Heart right ventricle (tissue), 16 donors: Measurements from ENCODE around the gene IL27RA. TPM values are rescaled to one million over a fixed set of nuclear protein-coding genes. Genes with fewer than 3 reads are reported as not detected.

ENCODE experiments used
- ATAC-seq, 8 donors: fragments of 200-7000 bp; cut with Tn5 transposase; one replicate each; pipeline ENCODE4 v1.9.1; 2020; ENCODE audit warnings: mild to moderate bottlenecking in 8 of 8, moderate library complexity in 8 of 8, moderate number of reproducible peaks in 1 of 8
- DNase-seq, 2 donors: peaks; one replicate each; pipeline ENCODE4 v3.0.0-alpha.2; 2020
- H3K27ac ChIP-seq, 10 donors: fragments of 200-600 bp; sonication (generic) in 2 of 10; one replicate each; pipeline versions ENCODE4 v1.5.0 to v1.8.0; 2020 to 2022; ENCODE audit warnings: mild to moderate bottlenecking in 3 of 10
- H3K27me3 ChIP-seq, 7 donors: fragments of 200-600 bp; one replicate each; pipeline ENCODE4 v1.8.0; 2021 to 2022; ENCODE audit warnings: mild to moderate bottlenecking in 2 of 7
- H3K36me3 ChIP-seq, 9 donors: fragments of 200-600 bp; sonication (generic) in 1 of 9; one replicate each; pipeline versions ENCODE4 v1.5.0 to v1.8.0; 2020 to 2022; ENCODE audit warnings: mild to moderate bottlenecking in 2 of 9
- H3K4me1 ChIP-seq, 9 donors: fragments of 200-600 bp; sonication (generic) in 1 of 9; one replicate each; pipeline versions ENCODE4 v1.5.0 to v1.8.0; 2020 to 2022; ENCODE audit warnings: mild to moderate bottlenecking in 4 of 9
- H3K4me3 ChIP-seq, 10 donors: fragments of 200-600 bp; sonication (generic) in 2 of 10; one replicate each; pipeline versions ENCODE4 v1.5.0 to v1.8.0; 2020 to 2022; ENCODE audit warnings: mild to moderate bottlenecking in 7 of 10, moderate library complexity in 2 of 10
- H3K9me3 ChIP-seq, 11 donors: fragments of 200-600 bp in 10 of 11; sonication (generic) in 2 of 11; one replicate each; pipeline versions ENCODE4 v1.5.0 to v1.8.0; 2013 to 2022; ENCODE audit warnings: mild to moderate bottlenecking in 2 of 11, control low read depth in 1 of 11, moderate library complexity in 1 of 11
- WGBS, 2 donors: extraction: QIAGEN DNeasy Blood & Tissue Kit; methylation state at CpG; one replicate each; pipeline ENCODE4 v1.1.7; 2013; ENCODE audit warnings: inconsistent platforms in 1 of 2; 5-methylcytosine and 5-hydroxymethylcytosine counted together
- intact Hi-C, 10 donors: fragments of 100-400 bp; cut with DNase I; formaldehyde crosslinking; loops; one replicate each; pipeline versions ENCODE4 v1.11.1 to v1.14.2; 2022
- polyA plus RNA-seq, 2 donors: library from polyadenylated mRNA; stranded (reverse); fragments of 200-250 nt; gene quantifications; one replicate each; pipeline ENCODE4 v1.2.3, GENCODE V29; 2013
- total RNA-seq, 10 donors: library from RNA; stranded (reverse); fragmentation: NEBNext Ultra II Directional in 3 of 10; extraction: Animal tissue kit (Norgen Biotek cat#: 25700) in 3 of 10; gene quantifications; one replicate each; pipeline versions ENCODE4 v1.2.1 to v1.2.4, GENCODE V29; 2021 to 2023
- TF ChIP-seq, protein P1 (sequence below), 9 donors: fragments of 200-600 bp; sonication (generic) in 2 of 9; IDR thresholded peaks; one replicate each; pipeline versions ENCODE4 v1.5.0 to v1.8.0; 2021 to 2022; ENCODE audit warnings: antibody characterized with exemption in 9 of 9, mild to moderate bottlenecking in 5 of 9, moderate library complexity in 1 of 9
- donor health status: Arrhythmogenic right ventricular cardiomyopathy.
- donor health status: ischemic (EF 13 %, LVEDD 7.1; RV severe dilation, severe dysfunction).
- donor health status: healthy with polysubstance abuse.
- donor health status: DM: no; HTN: yes; CAD: no.
- donor health status: DM: no; HTN: no; CAD: no.
- donor health status: ischemic (EF 25% LVEDD 6.9; RV normal size, moderate dysfunction).
- donor health status: ischemic (EF 25% LVEDD 5.7; RV mildly dilated, moderate dysfunction).
- donor health status: healthy.
- donor health status: DM: yes; HTN: yes; CAD: no.
- donor health status: Ischemic cardiomyopathy.
- donor health status: ischemic (EF 35%, LVEDD 5.7; RV mildly dilated, moderate dysfunction).
- donor health status: nonischemic (EF 11% LVEDD 7.7; RV severe dilation, severe dysfunction).
- donor health status: DM: yes; HTN: yes; CAD: no.
- donor health status: PGD.
- donor health status: ischemic (EF 29% LVEDD 5.4; RV normal size, mild dysfunction).
- donor health status: nonischemic (EF 23%, LVEDD 6.1; RV moderate dilation, normal function).

The IL27RA gene
- total and polyA plus RNA-seq, 12 donors: 2.4 to 7.6 (median 4.1) TPM

DNA sequence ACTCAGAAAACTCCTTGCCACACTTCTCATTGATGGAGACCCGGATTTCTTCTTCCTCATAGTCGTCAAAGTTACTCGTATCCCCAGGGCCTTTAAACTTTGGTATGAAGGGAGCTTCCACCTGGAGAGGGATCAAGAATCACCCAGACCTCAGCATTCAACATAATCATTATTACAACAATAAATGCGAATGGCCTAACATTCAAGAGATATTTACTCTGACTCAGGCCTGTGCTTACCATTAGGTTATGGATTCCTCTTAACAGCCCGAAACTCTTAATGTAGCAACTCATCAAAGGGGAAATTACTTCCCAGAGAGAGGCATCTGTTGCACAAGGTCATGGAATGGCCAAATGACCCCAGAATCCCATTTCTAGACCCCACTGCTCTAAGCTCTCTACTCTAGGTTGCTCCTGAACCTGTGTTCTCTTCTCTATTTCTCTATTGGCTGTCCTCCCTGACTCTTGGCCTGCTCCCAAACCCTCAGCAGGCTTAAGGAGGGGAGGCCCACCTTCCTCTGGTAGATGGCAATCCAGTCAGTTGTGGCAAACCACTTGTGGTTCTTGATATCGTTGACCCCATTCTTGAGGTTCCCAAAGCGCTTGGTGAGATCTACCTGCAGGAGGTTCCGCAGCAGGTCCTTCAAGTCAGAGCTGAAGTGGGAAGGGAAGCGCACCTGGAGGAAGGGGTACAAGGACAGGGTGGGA is 61.7 kb downstream of the IL27RA start:
- DNase-seq: no peak
- intact Hi-C loops: loop anchor here in 1 of 10 donors (5.0 kb wide), 1 partner anchor 44 kb away; the partner anchor contains the start of gene ASF1B
- H3K36me3 ChIP-seq: peaks cover 0 to 53% (median 26%) of the 10 kb centered on the region in 9 donors
- no peak for ATAC-seq
- TF ChIP-seq, protein P1, sequence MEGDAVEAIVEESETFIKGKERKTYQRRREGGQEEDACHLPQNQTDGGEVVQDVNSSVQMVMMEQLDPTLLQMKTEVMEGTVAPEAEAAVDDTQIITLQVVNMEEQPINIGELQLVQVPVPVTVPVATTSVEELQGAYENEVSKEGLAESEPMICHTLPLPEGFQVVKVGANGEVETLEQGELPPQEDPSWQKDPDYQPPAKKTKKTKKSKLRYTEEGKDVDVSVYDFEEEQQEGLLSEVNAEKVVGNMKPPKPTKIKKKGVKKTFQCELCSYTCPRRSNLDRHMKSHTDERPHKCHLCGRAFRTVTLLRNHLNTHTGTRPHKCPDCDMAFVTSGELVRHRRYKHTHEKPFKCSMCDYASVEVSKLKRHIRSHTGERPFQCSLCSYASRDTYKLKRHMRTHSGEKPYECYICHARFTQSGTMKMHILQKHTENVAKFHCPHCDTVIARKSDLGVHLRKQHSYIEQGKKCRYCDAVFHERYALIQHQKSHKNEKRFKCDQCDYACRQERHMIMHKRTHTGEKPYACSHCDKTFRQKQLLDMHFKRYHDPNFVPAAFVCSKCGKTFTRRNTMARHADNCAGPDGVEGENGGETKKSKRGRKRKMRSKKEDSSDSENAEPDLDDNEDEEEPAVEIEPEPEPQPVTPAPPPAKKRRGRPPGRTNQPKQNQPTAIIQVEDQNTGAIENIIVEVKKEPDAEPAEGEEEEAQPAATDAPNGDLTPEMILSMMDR (IDR thresholded peaks at IDR 0.05): no peak
- peak overlapping the region in 1 of 10 donors; percentile 10 for H3K27ac ChIP-seq
- 98 to 99% methylated on average over 9 of the region's 9 CpGs for WGBS, 2 donors
- no peak overlapping the region for H3K4me3 ChIP-seq
- peaks cover 0 to 12% (median 8%) of the 10 kb centered on the region in 11 donors for H3K9me3 ChIP-seq
- H3K27me3 ChIP-seq: no peaks in the 10 kb centered on the region
- H3K4me1 ChIP-seq: peaks cover 0 to 22% (median 16%) of the 10 kb centered on the region in 9 donors

DNA sequence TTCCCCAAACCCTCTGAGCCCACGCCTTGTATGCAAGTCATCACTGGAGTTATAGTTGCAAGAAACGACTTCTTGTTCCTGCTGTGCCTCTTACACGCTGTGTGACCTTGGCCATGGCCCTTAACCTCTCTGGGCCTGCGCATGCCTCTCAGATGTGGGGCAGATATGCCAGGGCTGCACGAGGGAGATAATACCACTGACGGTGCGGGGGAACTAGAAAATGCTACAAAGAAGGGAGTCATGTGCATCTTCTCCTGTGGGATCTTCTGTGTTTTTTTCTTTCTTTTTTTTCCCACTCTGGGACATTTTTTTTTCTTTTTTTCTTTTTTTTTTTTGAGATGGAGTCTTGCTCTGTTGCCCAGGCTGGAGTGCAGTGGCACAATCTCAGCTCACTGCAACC is 63.3 kb downstream of the IL27RA start:
- intact Hi-C loops: loop anchor here in 1 of 10 donors (5.0 kb wide), 1 partner anchor 42 kb away; the partner anchor contains the start of gene ASF1B
- Histone ChIP-seq H3K27ac (no peak overlapping the region), H3K36me3 (peaks cover 0 to 60% (median 29%) of the 10 kb centered on the region in 9 donors), H3K27me3 (no peaks in the 10 kb centered on the region), H3K9me3 (peaks cover 0 to 12% (median 8%) of the 10 kb centered on the region in 11 donors), H3K4me3 (no peak overlapping the region), H3K4me1 (peaks cover 0 to 13% (median 8%) of the 10 kb centered on the region in 9 donors)
- whole genome bisulfite sequencing, 2 donors: 84 to 85% methylated on average over 7 of the region's 7 CpGs
- TF ChIP-seq, protein P1 (IDR thresholded peaks at IDR 0.05): no peak
- DNase-seq (no peak), ATAC-seq (no peak)

DNA sequence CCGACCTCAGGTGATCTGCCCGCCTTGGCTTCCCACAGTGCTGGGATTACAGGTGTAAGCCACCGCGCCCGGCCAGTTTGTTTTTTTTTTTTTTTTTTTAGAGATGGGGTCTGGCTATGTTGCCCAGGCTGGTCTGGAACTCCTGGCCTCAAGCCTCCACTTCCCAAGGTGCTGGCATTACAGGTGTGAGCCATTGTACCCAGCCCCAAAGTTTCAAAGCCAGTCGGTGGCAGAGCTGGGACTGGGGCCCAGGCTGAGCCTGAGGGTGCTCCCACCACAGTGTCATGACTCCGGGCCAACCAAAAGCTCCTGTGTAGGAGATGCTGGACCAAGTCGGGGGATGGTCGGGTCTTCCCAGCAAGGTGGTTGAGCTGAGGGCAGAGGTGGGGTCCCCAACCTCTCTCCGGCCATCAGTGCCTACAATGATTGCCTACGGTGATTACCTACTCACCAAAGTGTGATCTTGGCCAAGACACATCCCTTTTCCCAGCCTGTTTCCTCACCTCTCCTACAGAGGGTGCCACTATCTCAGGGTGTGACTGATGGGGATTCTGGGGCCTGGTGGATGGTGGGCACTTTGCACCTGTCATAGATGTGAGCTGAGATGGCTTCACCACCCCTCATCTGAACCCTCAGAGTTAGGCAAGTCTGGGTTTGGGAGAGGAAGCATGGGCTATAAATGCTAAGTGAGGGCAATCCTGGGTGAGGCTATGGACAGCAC is 64.9 kb downstream of the IL27RA start:
- ATAC-seq (peak in 2 of 8 donors; percentile 15 to 16), DNase-seq (no peak)
- WGBS, 2 donors: 93 to 94% methylated on average over 11 of the region's 11 CpGs
- TF ChIP-seq, protein P1 (IDR thresholded peaks at IDR 0.05): peak in 3 of 9 donors; percentile 9 to 22 (median 16)
- no peaks in the 10 kb centered on the region for H3K27me3 ChIP-seq
- H3K4me3 ChIP-seq: no peak overlapping the region
- peaks cover 0 to 12% (median 8%) of the 10 kb centered on the region in 11 donors for H3K9me3 ChIP-seq
- intact Hi-C loops: no loop called here
- peaks cover 0 to 11% (median 7%) of the 10 kb centered on the region in 9 donors for H3K4me1 ChIP-seq
- no peak overlapping the region for H3K27ac ChIP-seq
- peaks cover 0 to 76% (median 45%) of the 10 kb centered on the region in 9 donors for H3K36me3 ChIP-seq

DNA sequence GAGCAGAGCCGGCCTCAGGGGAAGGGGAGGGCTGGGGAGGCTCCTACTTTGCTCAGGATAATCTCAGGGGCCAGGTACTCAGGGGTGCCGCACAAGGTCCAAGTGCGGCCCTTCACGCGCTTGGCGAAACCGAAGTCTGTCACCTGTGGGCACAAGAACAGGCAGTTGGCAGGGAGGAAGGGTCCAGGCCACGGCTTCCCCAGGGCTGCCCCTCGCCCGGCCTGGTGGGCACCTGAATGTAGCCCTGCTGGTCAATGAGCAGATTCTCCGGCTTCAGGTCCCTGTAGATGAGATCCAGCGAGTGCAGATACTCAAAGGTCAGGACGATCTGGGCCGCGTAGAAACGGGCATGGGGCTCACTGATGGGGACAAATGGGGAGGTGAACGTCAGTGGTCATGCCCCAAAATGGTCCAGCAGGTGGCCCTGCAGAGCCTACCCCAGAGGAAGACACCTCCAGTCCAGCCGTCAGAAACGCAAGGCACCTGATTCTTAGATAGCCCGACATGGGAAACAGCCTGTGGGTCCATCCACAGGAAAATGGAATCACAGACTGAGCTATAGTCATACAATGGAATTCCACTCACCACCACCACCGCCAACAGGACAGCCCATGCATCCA is 66.1 kb downstream of the IL27RA start:
- DNase-seq (no peak), ATAC-seq (peak in 4 of 8 donors; percentile 2 to 58 (median 29))
- H3K27ac ChIP-seq: peak overlapping the region in 3 of 10 donors; percentile 26 to 45 (median 26)
- H3K4me3 ChIP-seq: no peak overlapping the region
- no peaks in the 10 kb centered on the region for H3K27me3 ChIP-seq
- peaks cover 0 to 14% (median 10%) of the 10 kb centered on the region in 9 donors for H3K4me1 ChIP-seq
- TF ChIP-seq, protein P1 (IDR thresholded peaks at IDR 0.05): peak in 8 of 9 donors; percentile 15 to 44 (median 30)
- H3K9me3 ChIP-seq: peaks cover 0 to 12% (median 8%) of the 10 kb centered on the region in 11 donors
- intact Hi-C loops: no loop called here
- WGBS, 2 donors: 72 to 76% methylated on average over 21 of the region's 21 CpGs
- peaks cover 0 to 88% (median 56%) of the 10 kb centered on the region in 9 donors for H3K36me3 ChIP-seq
